ENCODE measurements around the gene GRIN2B. TPM values are rescaled to one million over a fixed set of nuclear protein-coding genes. Genes with fewer than 3 reads are reported as not detected.

GRIN2B gene
- total and polyA plus RNA-seq, 9 of the 15 experiments (the other 6 are each of a cell fraction or from before 2014, with no cell fraction given) = not detected

GRCh38 chr12:14007639-14008038, 26.2 kb upstream of the GRIN2B start:
- ChIA-PET CTCF (ENCODE audit: low intra/inter-chr PET ratio) (no interaction called here), POLR2A (no interaction called here)
- no TSS peak for BruUV-seq (replicated peaks)
- Histone ChIP-seq H3K4me1 (replicated peaks in 1 of 2; ENCODE audit: control insufficient read depth in 2 of 2, insufficient read depth in 2 of 2, low read length in 2 of 2) (no peaks in the 10 kb centered on the region), H3K9ac (ENCODE audit: insufficient read depth in 1 of 2, low read depth in 2 of 2, low read length in 2 of 2) (no peak overlapping the region), H2AFZ (ENCODE audit: low read depth, low read length) (no peak overlapping the region), H3K9me1 (ENCODE audit: control insufficient read depth, insufficient read depth, low read length) (no peaks in the 10 kb centered on the region), H3K27me3 (ENCODE audit: control insufficient read depth in 2 of 2, insufficient read depth in 2 of 2, low read length in 2 of 2) (no peaks in the 10 kb centered on the region), H4K20me1 (replicated peaks; ENCODE audit: control insufficient read depth, insufficient read depth, low read length) (no peaks in the 10 kb centered on the region), H3K4me3 (no peak overlapping the region), H3K79me2 (ENCODE audit: control insufficient read depth, insufficient read depth, low read length) (no peaks in the 10 kb centered on the region), H3K4me2 (ENCODE audit: insufficient read depth, low read length) (no peak overlapping the region), H3K9me3 (replicated peaks; ENCODE audit: control insufficient read depth, insufficient read depth, low read depth, low read length) (no peaks in the 10 kb centered on the region), H3K36me3 (ENCODE audit: control insufficient read depth, insufficient read depth, low read length) (no peaks in the 10 kb centered on the region), H3K27ac (ENCODE audit: extremely low read depth, low read depth, low read length) (no peak overlapping the region)
- WGBS (ENCODE audit: insufficient coverage, low coverage, missing lambda C conversion rate) = 0% methylated on average over 2 of the region's 2 CpGs
- intact Hi-C loops (cut with micrococcal nuclease) = no loop called here
- TF ChIP-seq ARID3A (IDR thresholded peaks at IDR 0.05; ENCODE audit: borderline replicate concordance, low read depth, low read length) = no peak
- no peak for TF ChIP-seq POU5F1 (IDR thresholded peaks at IDR 0.05; ENCODE audit: borderline replicate concordance, low read depth, low read length, partially characterized antibody)
- TF ChIP-seq CHCHD3 (CRISPR knock-in tag; IDR thresholded peaks at IDR 0.05) = no peak
- no peak for TF ChIP-seq ZNF316 (IDR thresholded peaks at IDR 0.05)
- no peak for TF ChIP-seq ZNF57 (CRISPR knock-in tag; IDR thresholded peaks at IDR 0.05)
- no peak for TF ChIP-seq ZNF133 (CRISPR knock-in tag; IDR thresholded peaks at IDR 0.05)
- TF ChIP-seq FOS (IDR thresholded peaks at IDR 0.05; ENCODE audit: extremely low read depth, insufficient read length) = no peak
- TF ChIP-seq KAT7 (CRISPR knock-in tag; IDR thresholded peaks at IDR 0.05; ENCODE audit: borderline replicate concordance) = no peak
- no peak for TF ChIP-seq ZNF395 (CRISPR knock-in tag; IDR thresholded peaks at IDR 0.05)
- TF ChIP-seq ZNF384 (IDR thresholded peaks at IDR 0.05; ENCODE audit: low read depth, low read length) = no peak
- TF ChIP-seq SIX5 (IDR thresholded peaks at IDR 0.05; ENCODE audit: borderline replicate concordance in 1 of 2, insufficient read depth in 1 of 2, low read depth in 1 of 2, low read length in 2 of 2) = no peak
- TF ChIP-seq CGGBP1 (CRISPR knock-in tag; IDR thresholded peaks at IDR 0.05) = no peak
- no peak for TF ChIP-seq SMARCB1 (IDR thresholded peaks at IDR 0.05; ENCODE audit: insufficient read length, low read depth)
- no peak for TF ChIP-seq PHF21A (IDR thresholded peaks at IDR 0.05; ENCODE audit: borderline replicate concordance, low read depth)
- no peak for TF ChIP-seq NR0B1 (IDR thresholded peaks at IDR 0.05; ENCODE audit: partially characterized antibody)
- no peak for TF ChIP-seq ELF4 (CRISPR knock-in tag; IDR thresholded peaks at IDR 0.05)
- TF ChIP-seq ZFP91 (CRISPR knock-in tag; IDR thresholded peaks at IDR 0.05) = no peak
- no peak for TF ChIP-seq SMARCC2 (IDR thresholded peaks at IDR 0.05; ENCODE audit: low read depth)
- DNase-seq (ENCODE audit: extremely low read depth in 1 of 4, low spot score in 3 of 4) = no peak
- in situ Hi-C loops (cut with MboI) = no loop called here
- no peak for ATAC-seq
- FAIRE-seq = no peak
